ENCODE measurements around the gene MFAP1.

DNA sequence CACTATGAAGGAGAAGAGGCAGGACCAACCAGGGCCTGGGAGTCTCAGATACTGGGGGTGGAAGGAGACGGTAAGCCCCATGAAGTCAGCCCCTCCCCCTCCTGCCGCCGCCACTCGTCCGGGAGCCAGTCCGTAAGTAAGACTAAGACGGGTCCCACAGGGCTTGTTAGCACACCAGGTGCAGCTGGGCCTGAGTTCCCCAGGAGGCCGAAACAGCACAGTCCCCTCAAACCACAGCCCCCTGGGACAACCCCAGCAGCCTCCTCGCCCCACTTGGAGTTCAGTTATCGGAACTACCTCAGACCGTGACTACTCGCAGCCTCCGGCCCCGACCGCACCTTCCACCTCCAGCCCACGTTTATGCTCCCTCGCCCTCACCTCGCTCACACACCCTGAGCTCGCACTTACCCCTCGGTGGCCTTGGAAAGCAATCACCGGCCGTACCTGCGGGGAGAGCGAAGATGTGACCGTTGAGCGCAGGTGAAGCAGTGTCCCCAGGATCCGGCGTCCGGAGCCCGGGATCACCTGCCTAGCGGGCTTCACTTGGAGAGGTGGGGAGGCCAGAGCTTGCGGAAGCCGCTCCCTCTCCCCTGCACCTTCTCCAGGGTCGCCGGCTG lies 48.3 kb downstream of the MFAP1 start:
- TF ChIP-seq, protein P1, sequence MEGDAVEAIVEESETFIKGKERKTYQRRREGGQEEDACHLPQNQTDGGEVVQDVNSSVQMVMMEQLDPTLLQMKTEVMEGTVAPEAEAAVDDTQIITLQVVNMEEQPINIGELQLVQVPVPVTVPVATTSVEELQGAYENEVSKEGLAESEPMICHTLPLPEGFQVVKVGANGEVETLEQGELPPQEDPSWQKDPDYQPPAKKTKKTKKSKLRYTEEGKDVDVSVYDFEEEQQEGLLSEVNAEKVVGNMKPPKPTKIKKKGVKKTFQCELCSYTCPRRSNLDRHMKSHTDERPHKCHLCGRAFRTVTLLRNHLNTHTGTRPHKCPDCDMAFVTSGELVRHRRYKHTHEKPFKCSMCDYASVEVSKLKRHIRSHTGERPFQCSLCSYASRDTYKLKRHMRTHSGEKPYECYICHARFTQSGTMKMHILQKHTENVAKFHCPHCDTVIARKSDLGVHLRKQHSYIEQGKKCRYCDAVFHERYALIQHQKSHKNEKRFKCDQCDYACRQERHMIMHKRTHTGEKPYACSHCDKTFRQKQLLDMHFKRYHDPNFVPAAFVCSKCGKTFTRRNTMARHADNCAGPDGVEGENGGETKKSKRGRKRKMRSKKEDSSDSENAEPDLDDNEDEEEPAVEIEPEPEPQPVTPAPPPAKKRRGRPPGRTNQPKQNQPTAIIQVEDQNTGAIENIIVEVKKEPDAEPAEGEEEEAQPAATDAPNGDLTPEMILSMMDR (IDR thresholded peaks at IDR 0.05 in 4 of 5, conservative IDR thresholded peaks at IDR 0.05 in 1 of 5): no peak
- no peak for TF ChIP-seq POLR2A (IDR thresholded peaks at IDR 0.05)

All from gastrocnemius medialis (tissue), 4 donors.